GM21367 (cell line): ENCODE data around the gene FCER2.
A peak's percentile ranks its signal among the peaks of the same experiment; 100 is the strongest.
"Not testable (repeated sequence)": the region's sequence is repeated elsewhere in the genome, so short reads cannot be mapped to it uniquely, and the experiment has no call there.

Source experiments
- ATAC-seq: cut with Tn5 transposase; IDR thresholded peaks from one replicate; pipeline ENCODE4 v1.9.1; 2021; ENCODE audit not compliant: unreplicated experiment

Gene FCER2

GRCh38 chr19:7701654-7702457 is at the start of gene FCER2:
Gene FCER2 (minus strand): TSS chr19:7702131. CDS start chr19:7699760, 2,371 bp downstream.
- ATAC-seq: peak; percentile 42

GRCh38 chr19:7751157-7751783 is 49.3 kb upstream of the FCER2 start:
- ATAC-seq: no peak

GRCh38 chr19:7748756-7749155 is 46.8 kb upstream of the FCER2 start:
- no peak for ATAC-seq

GRCh38 chr19:7748171-7748570 is 46.2 kb upstream of the FCER2 start:
- ATAC-seq: no peak

- ATAC-seq: no peak
Observed at GRCh38 chr19:7746903-7747884, 45.3 kb upstream of the FCER2 start, which contains the start of gene CD209. Gene CD209 (minus strand): TSS chr19:7747534. CDS start chr19:7747511, 23 bp downstream.

GRCh38 chr19:7746306-7746705 is 44.4 kb upstream of the FCER2 start:
- ATAC-seq: not testable (repeated sequence)

GRCh38 chr19:7744871-7745650 is 43.1 kb upstream of the FCER2 start:
- no peak for ATAC-seq

GRCh38 chr19:7744199-7744786 is 42.4 kb upstream of the FCER2 start:
- ATAC-seq: no peak

- no peak for ATAC-seq
Observed at GRCh38 chr19:7743425-7743841, 41.5 kb upstream of the FCER2 start.

- no peak for ATAC-seq
Observed at GRCh38 chr19:7742991-7743390, 41.1 kb upstream of the FCER2 start.

GRCh38 chr19:7742575-7742974 is 40.6 kb upstream of the FCER2 start:
- no peak for ATAC-seq

GRCh38 chr19:7740682-7741054 is 38.7 kb upstream of the FCER2 start:
- ATAC-seq: no peak

GRCh38 chr19:7739801-7740681 is 38.1 kb upstream of the FCER2 start:
- no peak for ATAC-seq

- no peak for ATAC-seq
Observed at GRCh38 chr19:7739211-7739755, 37.4 kb upstream of the FCER2 start.

GRCh38 chr19:7738023-7738422 is 36.1 kb upstream of the FCER2 start:
- no peak for ATAC-seq

- ATAC-seq: no peak
Observed at GRCh38 chr19:7737215-7737614, 35.3 kb upstream of the FCER2 start.

GRCh38 chr19:7736148-7736547 is 34.2 kb upstream of the FCER2 start:
- no peak for ATAC-seq

- no peak for ATAC-seq
Observed at GRCh38 chr19:7734220-7735203, 32.6 kb upstream of the FCER2 start.
